Measurements from ENCODE around the gene RNF220.
A peak's percentile ranks its signal among the peaks of the same experiment; 100 is the strongest.

The RNF220 gene

GRCh38 chr1:44405031-44405797 is at the start of gene RNF220:
Gene RNF220 (plus strand): TSS chr1:44405255.
- DNase-seq: peak; percentile 48 to 66

DNA sequence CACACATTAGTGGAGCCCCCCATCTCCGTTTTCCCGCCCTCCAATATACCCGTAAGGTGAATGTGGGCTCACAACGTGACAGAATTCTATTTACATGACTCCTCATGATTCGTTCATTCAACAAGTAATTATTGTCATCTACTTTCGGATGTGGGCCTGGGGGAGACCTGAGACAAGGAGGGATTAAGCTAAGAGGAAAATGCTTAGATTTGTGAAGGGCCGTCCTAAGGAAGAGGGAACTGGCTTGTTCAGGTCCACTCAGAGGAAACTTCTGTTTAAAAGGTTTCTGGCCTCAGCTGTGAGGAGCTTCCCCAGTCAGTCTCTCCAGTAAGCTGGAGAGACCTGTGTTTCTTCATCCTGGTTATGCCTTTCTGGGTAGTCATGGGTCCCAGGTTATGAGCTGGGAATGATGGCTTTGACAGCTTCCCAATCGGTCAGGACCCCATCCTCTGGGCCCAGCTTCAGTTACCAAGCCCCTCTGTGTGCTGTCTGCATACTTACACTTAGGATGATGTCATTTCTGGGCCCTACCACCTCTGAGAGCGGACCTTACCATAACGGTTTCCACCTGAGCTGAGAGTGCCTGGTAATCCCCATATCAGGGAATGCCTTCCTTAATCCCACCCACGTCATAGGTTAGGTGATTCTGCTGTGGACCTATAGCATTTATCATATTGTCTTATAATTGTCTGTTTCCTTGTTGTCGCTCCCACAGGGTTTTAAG is 49.3 kb upstream of the RNF220 start:
- DNase-seq: no peak

DNA sequence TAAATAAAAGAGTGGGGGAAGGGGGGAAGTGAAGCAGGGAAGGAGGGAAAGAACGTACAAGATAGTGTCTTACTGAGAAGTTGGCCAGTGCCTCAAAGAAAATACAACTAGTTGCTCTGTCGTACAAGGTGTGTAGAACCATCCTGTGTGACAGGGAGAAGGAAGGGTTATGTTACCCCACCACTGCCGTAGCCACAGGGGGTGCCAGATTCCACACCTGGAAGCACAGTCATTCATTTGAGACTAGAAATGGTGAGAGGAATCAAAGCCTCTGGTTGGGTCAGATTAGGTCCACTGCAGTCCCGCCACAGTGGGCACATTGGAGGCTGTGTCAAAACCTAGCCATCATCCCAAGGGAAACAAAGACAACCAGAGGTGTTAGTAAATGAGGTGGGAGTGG is 47.3 kb upstream of the RNF220 start:
- no peak for DNase-seq

DNA sequence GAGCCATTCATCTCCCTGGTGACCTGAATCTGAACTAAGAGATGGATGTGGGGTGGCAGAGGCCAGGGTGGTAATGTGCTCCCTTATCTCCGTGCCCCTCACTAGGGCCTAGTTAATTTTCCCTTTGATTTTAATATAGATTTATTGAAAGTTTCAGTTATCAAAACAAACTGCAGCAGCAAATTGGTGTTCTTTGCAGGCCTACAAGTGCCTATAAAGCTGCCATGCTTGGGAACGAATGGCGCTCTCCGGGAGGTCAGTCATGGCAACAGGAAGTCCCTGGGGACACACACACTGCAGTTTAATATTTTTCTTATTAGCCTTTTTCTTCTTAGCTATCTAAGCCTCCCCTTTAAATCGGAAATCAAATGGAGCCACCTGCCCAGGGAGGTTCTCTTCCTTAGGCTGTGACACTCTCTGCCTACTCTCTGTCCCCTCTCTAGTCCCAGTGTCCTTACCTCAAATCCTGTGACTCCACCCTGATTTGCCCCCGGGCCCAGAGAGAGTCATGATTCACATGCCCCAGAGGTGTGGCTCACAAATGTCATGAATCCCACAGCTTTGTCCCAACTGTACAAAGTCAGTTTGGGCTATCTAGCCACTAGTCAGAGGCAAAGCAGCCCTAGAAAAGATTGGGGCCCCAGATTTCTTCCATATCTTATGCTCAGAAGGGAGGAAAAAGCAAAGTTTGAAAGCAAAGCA is 45.7 kb upstream of the RNF220 start:
- no peak for DNase-seq

GRCh38 chr1:44361478-44361877 is 43.6 kb upstream of the RNF220 start:
- DNase-seq: no peak

GRCh38 chr1:44366371-44366975 is 38.6 kb upstream of the RNF220 start:
- no peak for DNase-seq

DNA sequence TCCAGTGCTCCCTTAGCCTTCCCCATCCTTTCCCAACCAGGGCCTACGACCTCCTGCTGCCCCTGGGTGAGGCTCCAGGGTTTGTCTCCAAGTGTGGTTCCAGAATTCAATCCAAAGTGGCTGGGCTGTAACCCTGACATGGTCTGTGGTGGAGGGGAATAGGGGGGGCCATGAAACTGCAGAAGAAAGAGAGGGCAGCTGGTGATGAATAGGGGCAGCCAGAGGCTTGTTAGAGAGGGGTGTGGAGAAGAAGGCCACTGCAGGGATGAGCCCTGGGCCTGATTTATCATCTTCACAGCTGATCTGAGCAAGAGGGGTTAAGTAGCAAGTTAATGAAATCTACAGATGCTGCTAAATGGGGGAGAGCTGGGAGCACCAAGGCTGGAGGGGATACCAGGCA is 37.1 kb upstream of the RNF220 start:
- no peak for DNase-seq

GRCh38 chr1:44368471-44369151 is 36.4 kb upstream of the RNF220 start:
- DNase-seq: no peak

DNA sequence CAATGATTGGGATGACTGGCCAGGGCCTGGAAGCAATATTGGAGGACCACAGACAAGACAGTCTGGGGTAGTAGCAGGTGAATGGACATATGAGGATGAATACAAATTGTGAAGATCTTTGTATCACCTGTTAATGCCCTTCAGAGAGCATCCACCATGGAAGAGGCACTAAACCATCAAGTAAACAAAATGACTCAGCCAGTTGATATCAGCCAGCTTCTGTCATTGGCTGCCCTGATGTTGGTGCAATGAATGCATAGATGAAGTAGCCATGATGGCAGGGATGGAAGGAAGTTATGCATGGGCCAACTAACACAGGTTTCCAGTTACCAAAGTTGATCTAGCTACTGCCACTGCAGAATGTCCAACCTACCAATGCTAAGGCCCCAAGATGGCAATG is 33.8 kb upstream of the RNF220 start:
- no peak for DNase-seq

DNA sequence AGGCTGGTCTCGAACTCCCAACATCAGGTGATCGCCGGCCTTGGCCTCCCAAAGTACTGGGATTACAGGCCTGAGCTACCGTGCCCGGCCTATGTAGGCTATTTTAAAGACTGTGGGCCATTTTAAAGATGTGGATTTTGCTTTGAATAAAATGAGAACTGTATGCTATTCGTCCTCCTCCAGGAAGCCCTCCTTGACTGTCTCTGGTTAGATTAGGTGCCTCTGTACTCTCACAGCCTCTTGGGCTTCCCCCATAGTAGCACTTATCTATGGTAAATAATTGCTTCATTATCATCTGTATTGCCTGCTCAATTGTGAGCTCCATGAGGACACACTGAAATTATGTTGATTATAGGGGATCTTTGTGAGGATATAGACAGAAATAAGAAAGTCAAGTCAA is 29.5 kb upstream of the RNF220 start:
- DNase-seq: no peak

DNA sequence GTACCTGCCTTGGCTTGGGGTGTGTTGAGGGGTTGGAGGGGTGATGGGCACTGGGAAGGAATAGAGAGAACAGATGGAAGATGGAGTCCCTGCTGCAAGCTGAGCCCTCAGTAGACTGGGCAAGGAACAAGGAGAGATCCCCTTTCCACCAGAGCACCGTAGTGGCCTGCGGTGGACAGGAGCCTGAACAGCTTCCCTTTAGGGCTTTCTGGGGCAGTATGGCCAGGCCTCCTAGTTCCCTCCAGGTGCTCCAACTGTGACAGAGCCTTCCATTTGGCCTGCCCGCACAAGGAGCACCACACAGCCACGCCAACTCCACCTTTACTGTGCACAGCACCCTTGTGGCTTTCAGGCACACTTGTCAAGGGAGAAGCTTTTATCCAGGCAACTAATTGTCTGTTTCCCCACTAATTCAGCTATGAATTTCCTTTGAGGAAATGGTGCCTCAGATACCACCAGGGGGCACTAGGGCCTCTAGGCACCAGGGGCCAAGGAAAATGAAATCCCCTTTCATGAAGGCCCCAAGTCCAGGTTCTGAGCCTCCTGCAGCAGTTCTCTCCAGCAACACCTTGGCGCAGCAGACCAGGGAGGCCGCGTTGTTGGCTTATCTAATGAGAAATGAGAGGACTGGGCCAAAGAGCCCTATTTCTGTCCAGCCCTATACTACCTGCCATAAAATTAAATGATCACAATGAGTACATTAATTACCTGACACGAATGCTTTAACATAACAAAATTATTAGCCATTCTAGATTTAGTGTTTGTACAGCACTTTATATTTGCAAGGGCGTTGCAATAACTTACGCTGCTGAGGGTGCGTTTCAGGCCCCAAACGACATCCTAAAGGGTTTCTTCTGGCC is 26.9 kb upstream of the RNF220 start:
- DNase-seq: peak; percentile 39 to 47

- no peak for DNase-seq
Measured at GRCh38 chr1:44380666-44381177, 24.3 kb upstream of the RNF220 start.

DNA sequence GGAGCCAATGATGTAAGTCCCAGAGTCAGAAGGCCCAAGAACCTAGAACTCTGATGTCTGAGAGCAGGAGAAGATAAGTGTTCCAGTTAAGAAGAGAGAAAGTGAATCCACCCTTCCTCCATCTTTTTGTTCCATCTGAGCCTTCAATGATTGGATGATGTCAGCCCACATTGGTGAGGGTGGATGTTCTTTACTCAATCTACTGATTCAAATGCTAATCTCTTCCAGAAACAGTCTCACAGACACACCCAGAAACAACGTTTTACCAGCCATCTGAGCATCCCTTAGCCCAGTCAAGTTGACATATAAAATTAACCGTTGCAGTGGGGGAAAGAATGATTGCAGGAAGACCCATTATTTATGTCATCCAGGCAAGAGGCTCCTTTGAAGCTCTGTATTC is 16.5 kb upstream of the RNF220 start:
- no peak for DNase-seq

- no peak for DNase-seq
Measured at GRCh38 chr1:44389437-44389836, 15.6 kb upstream of the RNF220 start.

DNA sequence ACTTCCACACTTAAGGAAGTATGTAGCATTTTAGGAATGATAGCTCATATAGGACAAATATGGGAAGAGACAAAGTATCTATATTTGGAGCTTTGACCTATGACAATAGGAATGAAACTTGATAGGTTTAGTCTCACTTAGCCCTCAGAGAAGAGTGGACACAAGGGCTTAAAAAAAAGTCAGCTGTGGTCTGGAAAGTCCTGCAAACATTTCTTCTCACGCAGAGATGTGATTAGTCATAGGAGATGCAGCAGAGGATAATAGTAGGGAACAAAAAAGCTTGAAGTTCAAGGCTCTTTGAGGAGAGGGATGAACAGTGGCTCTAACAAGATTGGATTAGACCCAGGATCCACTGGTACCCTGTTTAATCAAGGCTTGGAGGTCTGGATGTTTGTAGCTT is 14.8 kb upstream of the RNF220 start:
- DNase-seq: no peak

- no peak for DNase-seq
Measured at GRCh38 chr1:44401256-44402228, 3.5 kb upstream of the RNF220 start.

- peak in 1 of 2 donors; percentile 30 for DNase-seq
Measured at GRCh38 chr1:44405798-44406736, 1.0 kb downstream of the RNF220 start.

DNA sequence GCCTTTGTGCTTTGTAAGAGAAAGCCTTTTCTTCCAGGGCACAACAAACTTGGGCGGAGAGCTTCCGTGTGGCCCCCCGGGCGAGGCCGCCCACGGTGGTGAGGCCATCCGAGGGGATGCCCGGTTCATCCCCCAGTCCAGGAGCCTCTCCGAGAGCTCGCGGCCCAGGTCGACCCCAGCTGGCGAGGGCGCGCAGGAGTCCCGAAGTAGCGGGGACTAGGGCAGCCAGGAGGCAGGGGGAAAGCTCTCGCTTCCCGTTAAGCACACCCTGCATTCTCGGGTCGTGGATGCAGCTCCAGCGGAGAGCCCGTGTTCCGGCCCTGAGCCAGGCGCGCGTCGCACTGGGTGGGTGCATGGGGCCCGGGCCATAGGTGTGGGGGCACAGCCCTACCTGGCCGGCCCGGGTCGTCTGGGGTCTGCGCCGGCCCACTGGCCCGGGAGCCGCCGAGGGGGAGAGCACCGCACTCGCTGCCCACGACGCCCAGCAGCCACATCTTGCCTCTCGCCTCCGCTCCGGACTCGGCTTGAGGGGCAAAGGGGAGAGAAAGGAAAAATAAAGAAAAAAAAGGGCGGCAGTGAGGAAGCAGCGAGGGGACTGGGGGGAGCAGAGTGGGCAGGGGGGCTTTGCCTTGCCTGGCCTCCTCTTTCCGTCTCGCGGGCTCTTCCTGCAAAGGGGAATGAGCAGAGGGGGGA is 1.8 kb downstream of the RNF220 start:
- no peak for DNase-seq
